Inferior parietal cortex (tissue), 1 donor: Measurements from ENCODE around the gene GNB3.
"Not testable (repeated sequence)": the region's sequence is repeated elsewhere in the genome, so short reads cannot be mapped to it uniquely, and the experiment has no call there.

Experiments
- DNase-seq: peaks from one replicate; pipeline ENCODE4 v3.0.0-alpha.2; 2016; ENCODE audit errors: extremely low spot score

Gene GNB3

DNA sequence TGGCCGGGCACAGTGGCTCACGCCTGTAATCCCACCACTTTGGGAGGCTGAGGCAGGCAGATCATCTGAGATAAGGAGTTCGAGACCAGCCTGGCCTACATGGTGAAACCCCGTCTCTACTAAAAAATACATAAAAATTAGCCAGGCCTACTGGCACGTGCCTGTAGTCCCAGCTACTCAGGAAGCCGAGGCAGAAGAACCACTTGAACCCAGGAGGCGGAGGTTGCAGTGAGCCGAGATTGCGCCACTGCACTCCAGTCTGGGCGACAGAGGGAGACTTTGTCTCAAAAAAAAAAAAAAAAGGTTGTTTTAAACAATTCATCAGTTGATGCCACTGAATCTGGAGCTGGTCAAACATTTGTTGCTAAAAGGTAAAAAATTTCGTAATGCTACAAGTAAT is 39.1 kb downstream of the GNB3 start:
- DNase-seq: not testable (repeated sequence)

DNA sequence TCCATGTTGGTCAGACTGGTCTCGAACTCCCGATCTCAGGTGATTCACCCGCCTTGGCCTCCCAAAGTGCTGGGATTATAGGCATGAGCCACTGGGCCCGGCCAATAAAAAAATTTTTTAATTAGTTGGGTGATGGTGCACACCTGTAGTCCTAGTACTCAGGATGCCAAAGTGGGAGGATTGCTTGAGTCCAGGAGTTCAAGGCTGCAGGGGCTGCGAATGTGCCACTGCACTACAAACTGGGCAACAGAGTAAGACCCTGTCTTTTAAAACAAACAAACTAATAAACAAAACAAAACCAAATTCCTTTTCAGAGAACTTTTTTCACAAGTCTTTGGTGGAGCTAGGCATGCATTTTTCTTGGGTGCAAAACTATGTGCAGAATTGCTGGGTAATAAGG is 42.5 kb downstream of the GNB3 start:
- DNase-seq: no peak

DNA sequence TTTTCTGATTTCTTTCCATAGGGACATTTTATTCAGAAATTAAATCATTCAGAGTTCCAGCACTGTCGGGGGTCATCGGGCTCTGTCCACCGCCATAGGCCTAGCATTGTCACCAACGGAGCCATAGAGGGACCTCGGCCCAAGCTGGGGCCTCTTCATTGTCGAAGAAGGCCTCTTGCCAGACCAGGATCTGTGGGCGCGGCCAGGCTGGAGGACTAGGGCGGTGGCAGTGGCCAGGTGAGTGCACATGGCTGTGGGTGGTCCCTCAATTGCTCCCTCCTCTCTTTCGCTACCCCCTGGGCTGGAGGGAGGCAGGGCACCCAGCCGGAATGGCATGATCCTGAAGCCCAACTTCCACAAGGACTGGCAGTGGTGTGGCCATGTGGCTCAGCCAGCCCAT is 43.0 kb downstream of the GNB3 start:
- DNase-seq: no peak

DNA sequence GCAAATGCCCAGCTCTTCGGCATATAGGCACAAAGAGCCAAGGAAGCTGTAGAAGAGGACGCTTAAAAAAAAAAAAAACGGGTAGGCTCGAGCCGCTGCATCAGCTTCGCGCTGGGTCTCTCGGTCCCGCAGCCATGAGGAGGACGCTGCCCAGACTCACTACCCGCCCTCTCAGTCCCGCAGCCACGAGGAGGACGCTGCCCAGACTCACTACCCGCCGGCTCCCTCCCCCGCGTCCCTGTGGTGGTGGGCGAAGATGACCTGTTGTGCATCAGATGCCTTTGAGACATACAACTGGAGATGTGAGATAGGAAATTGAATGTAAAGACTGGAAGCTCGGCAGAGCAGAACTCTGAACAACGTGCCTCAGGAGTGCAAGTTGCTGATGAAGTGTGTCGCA is 43.8 kb downstream of the GNB3 start:
- DNase-seq: no peak

DNA sequence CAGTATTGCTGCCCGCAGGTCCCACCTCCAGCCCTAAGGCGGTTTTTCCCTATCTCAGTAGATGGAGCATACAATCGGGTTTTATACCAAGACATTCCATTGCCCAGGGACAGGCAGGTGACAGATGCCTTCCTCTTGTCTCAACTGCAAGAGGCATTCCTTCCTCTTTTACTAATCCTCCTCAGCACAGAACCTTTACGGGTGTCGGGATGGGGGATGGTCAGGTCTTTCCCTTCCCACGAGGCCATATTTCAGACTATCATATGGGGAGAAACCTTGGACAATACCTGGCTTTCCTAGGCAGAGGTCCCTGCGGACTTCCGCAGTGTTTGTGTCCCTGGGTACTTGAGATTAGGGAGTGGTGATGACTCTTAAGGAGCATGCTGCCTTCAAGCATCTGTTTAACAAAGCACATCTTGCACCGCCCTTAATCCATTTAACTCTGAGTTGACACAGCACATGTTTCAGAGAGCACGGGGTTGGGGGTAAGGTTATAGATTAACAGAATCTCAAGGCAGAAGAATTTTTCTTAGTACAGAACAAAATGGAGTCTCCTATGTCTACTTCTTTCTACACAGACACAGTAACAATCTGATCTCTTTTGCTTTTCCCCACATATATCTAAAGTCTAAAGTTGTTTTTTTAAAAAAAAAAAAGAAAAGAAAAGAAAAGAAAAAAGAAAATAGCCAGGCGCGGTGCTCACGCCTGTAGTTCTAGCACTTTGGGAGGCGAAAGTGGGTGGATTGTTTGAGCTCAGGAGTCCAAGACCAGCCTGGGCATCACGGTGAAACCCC is 45.7 kb downstream of the GNB3 start:
- DNase-seq: not testable (repeated sequence)

DNA sequence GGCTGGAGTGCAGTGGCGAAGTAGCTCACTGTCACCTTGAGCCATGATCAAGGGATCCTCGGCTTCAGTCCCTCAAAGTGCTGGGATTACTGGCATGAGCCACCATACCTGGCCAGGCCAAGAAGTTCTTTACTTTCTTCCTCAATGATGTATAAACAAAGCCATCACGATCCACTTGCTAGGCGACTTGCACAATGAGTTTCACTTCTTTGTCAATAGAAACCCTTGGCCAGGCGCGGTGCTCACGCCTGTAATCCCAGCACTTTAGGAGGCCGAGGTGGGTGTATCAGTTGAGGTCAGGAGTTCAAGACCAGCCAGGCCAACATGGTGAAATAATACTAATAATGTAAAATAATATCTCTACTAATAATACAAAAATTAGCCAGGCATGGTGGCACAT is 46.7 kb downstream of the GNB3 start:
- DNase-seq: no peak

DNA sequence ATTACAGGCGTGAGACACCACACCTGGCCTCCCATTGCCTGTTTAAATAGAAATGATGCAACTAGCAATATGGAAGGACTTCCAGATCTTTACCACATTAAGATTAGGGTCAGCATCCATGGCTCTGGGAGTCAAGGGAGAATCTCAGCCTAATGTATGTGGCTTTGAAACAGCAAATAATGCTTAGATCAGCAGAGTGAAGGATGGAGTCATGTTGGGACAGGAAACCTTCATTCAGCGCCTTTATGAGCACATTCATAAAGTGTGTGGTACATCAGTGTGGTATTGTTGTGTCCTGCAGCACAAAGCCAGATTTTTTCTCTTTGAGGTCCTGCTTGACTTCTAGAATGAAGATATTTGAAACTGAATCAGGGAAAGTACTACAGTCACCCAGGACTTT is 47.6 kb downstream of the GNB3 start:
- DNase-seq: no peak

DNA sequence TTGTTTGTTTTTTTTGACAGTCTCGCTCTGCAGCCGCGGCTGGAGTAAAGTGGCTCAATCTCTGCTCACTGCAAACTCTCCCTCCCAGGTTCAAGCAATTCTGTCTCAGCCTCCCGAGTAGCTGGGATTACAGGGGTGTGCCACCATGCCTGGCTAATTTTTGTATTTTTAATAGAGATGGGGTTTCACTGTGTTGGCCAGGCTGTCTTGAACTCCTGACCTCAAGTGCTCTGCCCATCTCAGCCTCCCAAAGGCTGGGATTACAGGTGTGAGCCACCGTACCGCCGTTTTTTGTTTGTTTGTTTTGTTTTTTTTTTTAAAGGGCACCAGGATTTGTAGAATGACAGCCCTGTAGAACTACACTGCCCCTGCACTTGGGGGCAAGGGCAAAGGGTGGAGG is 48.1 kb downstream of the GNB3 start:
- DNase-seq: not testable (repeated sequence)

DNA sequence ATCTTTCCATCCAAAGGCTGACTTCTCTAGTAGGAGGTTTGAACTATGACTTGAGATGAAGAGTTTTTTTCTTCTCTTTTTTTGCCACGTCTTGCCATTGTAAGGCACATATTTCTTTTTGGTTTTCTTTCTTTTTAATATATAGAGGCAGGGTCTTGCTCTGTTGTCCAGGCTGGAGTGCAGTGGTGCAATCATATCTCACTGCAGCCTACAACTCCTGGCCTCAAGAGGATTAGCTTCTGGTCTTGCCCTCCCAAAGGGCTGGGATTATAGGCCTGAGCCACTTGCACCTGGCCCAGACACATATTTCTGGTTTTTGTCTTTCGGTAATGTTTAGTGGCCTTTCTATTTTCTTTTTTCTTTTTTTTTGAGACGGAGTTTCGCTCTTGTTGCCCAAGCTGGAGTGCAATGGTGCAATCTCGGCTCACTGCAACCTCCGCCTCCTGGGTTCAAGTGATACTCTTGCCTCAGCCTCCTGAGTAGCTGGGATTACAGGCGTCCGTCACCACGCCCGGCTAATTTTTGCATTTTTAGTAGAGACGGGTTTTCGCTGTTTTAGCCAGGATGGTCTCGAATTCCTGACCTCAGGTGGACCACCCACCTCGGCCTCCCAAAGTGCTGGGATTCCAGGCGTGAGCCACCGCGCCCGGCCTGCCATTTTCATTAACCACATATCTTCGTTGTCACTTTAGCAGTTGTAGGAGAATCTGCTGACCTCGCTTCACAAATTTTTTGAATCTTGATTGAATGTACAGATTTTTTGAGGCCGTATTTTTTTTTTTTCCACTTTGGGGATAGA is 49.2 kb downstream of the GNB3 start:
- DNase-seq: not testable (repeated sequence)

DNA sequence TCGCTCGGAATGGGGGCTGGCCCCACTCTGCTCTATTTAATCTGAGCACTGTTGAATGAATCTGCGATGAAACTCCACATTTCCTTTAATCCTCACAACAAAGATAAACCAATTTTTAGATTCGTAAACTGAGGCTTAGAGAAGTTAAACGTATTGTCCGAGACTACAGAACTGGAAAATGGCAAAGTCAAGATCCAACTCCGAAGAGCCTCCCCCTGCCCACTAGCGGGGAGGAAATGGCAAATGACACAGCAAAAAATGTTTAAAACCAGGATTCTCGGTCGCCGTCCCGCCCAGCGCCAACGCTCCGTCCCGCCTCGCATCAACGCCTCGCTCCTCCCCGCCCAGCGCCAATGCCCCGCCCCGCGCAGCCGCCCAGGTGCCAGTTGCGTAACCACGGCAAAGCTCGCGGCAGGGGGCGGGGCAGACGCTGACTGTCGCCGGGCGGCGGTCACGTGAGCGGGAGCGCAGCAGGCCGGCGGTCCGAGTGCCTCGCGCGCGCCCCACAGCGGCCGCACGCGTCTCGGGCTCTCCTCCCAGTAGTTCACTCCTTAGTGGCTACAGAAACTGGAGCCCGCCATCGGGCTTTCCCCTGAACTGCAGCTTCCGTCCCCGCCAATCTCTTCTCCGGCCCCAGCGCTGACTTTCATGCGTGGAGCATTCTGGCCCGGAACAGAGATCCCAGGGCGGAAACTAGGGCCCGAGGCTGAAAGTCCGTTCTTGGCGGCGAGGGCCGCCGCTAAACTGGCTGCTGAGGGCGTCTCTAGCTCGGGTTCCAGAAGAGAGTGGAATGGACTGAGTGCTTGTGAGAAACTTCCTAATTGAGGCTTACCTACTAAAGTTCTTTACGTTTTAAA is 50.3 kb downstream of the GNB3 start:
- peak; percentile 96 for DNase-seq

DNA sequence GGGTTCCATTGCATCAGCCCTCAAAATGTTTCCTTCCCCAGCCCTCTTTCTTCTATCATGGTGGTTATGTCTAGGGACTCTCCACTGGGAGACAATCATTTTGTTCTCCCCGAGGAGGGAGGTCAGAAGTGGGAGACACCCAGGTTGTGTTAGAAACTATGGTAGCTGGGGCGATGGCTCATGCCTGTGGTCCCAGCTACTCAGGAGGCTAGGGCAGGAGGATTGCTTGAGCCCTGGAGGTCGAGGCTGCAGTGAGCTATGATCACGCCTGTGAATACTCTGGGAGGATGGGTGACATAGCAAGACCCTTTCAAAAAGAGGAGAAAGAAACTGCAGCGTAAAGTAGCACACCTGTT is 50.9 kb downstream of the GNB3 start:
- DNase-seq: no peak

DNA sequence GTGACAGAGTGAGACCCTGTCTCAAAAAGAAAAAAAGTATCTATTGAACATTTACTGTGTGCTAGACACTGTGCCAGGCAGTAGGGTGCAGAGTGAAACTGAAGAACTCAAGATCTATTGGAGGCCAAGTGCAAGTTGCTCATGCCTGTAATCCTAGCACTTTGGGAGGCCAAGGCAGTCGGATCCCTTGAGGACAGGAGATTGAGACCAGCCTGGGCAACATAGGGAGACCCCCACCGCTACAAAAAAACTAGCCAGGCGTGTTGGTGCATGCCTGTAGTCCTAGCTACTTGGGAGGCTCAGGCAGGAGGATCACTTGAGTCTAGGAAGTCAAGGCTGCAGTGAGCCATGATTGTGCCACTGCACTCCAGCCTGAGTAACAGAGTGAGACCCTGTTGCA is 52.0 kb downstream of the GNB3 start:
- DNase-seq: not testable (repeated sequence)

DNA sequence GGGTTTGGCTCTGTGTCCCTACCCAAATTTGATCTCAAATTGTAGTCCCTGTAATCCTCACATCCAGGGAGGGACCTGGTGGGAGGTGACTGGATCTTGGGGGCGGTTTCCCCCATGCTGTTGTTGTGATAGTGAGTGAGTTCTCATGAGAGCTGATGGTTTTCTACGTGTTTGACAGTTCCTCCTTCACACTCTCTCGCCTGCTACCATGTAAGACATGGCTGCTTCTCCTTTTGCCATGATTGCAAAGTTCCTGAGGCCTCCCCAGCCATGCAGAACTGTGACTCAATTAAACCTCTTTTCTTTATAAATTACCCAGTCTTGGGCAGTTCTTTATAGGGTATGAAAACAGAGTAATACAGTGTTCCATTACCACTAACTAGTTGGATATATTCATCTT is 53.6 kb downstream of the GNB3 start:
- DNase-seq: no peak
